ENCODE data around the gene SMARCA1.

SMARCA1 gene

DNA sequence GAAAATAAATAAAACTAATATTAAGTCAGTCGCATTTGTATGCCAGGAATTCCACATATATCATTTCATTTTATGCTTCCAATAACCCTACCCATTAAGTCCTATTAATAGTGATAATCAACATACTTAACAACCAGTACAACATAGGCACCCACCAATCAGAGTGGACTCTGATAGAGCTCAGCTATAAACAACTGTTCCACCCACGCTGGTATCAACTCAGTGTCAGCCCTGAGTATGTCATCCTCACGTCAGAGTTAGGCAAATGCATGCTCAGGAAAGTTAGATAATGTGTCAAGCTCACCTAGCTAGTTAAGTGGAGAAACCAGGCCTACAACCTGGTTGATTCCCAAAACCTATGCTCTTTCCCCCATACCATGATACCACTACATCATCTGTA lies 89.3 kb downstream of the SMARCA1 start:
- no peak overlapping the region for H3K4me3 ChIP-seq (ENCODE audit: low read depth, low read length)
- TF ChIP-seq, protein P1, sequence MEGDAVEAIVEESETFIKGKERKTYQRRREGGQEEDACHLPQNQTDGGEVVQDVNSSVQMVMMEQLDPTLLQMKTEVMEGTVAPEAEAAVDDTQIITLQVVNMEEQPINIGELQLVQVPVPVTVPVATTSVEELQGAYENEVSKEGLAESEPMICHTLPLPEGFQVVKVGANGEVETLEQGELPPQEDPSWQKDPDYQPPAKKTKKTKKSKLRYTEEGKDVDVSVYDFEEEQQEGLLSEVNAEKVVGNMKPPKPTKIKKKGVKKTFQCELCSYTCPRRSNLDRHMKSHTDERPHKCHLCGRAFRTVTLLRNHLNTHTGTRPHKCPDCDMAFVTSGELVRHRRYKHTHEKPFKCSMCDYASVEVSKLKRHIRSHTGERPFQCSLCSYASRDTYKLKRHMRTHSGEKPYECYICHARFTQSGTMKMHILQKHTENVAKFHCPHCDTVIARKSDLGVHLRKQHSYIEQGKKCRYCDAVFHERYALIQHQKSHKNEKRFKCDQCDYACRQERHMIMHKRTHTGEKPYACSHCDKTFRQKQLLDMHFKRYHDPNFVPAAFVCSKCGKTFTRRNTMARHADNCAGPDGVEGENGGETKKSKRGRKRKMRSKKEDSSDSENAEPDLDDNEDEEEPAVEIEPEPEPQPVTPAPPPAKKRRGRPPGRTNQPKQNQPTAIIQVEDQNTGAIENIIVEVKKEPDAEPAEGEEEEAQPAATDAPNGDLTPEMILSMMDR (IDR thresholded peaks at IDR 0.05; ENCODE audit: low read depth, low read length, missing control alignments), result no peak
- no peak for DNase-seq (ENCODE audit: low read depth)

- DNase-seq (ENCODE audit: low read depth), result no peak
- TF ChIP-seq, protein P1 (IDR thresholded peaks at IDR 0.05; ENCODE audit: low read depth, low read length, missing control alignments), result no peak
Measured at GRCh38 chrX:129433461-129433860, 89.8 kb downstream of the SMARCA1 start.

DNA sequence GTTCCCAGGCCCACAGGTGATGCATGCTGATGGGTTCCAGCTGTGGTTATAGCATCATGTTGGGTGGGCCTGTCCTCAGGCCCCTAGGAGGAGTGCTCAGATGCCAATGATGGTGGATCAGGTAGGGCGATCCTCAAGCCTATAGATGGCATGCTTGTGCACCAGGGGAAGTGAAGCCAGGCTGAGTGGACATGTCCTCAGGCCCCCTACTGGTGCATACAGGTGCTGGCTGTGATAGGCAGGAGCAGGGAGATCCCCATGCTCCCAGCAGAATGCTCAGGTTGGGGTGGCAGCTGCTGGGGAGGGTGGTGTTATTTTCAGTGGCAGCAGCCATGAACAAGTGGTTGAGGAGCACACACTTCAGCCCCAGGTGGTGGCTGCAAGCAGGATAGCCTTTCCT lies 96.0 kb downstream of the SMARCA1 start:
- TF ChIP-seq, protein P1 (IDR thresholded peaks at IDR 0.05; ENCODE audit: low read depth, low read length, missing control alignments), result peak; percentile 30
- H3K4me3 ChIP-seq (ENCODE audit: low read depth, low read length), result no peak overlapping the region
- no peak for DNase-seq (ENCODE audit: low read depth)

More at GRCh38 chrX:129433461-129433860, 89.8 kb downstream of the SMARCA1 start:
- no peak overlapping the region for H3K4me3 ChIP-seq (ENCODE audit: low read depth, low read length)

DNA sequence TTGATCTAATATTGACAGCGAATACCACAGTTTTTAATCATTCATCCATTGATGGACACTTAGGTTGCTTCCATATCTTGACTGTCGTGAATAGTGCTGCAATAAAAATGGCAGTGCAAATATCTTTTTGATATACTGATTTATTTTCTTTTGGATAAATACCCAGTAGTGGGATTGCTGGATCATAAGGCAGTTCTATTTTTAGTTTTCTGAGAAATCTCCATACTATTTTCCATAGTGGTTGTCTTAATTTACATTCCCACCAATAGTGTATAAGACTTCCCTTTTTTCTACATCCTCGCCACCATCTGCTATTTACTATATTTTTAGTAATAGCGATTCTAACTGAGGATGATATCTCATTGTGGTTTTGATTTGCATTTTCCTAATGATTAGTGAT lies 100.1 kb downstream of the SMARCA1 start:
- no peak for DNase-seq (ENCODE audit: low read depth)
- no peak overlapping the region for H3K4me3 ChIP-seq (ENCODE audit: low read depth, low read length)
- TF ChIP-seq, protein P1 (IDR thresholded peaks at IDR 0.05; ENCODE audit: low read depth, low read length, missing control alignments), result no peak

DNA sequence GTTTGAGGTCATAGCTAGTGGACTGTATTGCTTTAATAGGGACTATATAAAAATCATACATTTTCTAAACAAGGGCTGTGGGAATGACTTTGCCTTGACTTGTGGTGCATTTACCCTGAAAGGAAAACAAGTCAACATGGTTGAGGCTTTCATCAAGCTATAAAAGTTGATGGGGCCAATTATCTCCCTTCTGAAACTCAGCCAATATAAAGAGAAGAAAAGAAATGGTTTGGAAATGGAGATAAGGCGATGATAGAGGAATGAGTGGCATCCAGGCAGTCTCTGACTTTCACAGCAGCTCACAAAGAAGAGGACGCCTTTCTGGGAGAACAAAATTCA lies 118.7 kb downstream of the SMARCA1 start:
- TF ChIP-seq, protein P1 (IDR thresholded peaks at IDR 0.05; ENCODE audit: low read depth, low read length, missing control alignments), result no peak
- H3K4me3 ChIP-seq (ENCODE audit: low read depth, low read length), result no peak overlapping the region
- DNase-seq (ENCODE audit: low read depth), result no peak

DNA sequence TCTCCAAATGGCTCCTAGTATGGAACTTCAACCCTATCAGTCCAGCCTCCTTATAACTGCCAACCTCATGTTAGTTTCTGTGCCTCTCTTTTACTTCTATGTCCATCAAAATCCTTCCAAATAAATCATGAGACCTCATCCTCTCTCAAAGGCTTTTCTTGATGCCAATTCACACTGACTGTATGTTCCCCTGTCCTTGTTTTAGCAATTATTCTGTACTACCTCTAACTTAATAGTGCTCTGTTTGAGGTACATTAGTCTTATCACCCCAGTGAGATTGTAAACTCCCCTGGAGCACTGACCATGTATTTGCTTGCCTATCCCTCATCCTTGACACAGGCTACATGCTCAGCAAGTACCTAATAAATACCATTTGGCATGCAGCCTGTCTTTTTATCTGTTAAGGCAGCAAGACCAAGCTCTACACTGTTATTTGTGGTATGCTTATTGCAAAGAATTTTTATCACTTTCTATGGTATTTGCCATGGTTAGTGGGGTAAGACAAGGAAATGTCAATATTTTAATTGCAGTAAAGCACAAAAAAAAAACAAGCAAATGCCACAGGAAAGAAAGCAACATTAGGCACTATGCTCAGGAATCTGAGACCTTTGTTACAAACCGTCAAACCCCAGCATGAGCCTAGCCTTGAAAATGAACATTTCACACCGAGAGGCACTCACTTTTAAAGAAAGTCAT lies 119.2 kb downstream of the SMARCA1 start:
- H3K4me3 ChIP-seq (ENCODE audit: low read depth, low read length), result no peak overlapping the region
- TF ChIP-seq, protein P1 (IDR thresholded peaks at IDR 0.05; ENCODE audit: low read depth, low read length, missing control alignments), result no peak
- DNase-seq (ENCODE audit: low read depth), result no peak
